Measurements from ENCODE around the gene SAP25. TPM values are rescaled to one million over a fixed set of nuclear protein-coding genes. Genes with fewer than 3 reads are reported as not detected.
A peak's percentile ranks its signal among the peaks of the same experiment; 100 is the strongest.

SAP25 gene
- total RNA-seq, 4 donors from 2014 or later, result 1.5 to 6.2 TPM; not detected in 2

GRCh38 chr7:100613412-100614175 lies 39.9 kb upstream of the SAP25 start:
- Histone ChIP-seq H3K27me3 (no peaks in the 10 kb centered on the region), H3K4me1 (peaks cover 8 to 12% of the 10 kb centered on the region in 2 donors), H3K9me3 (no peaks in the 10 kb centered on the region), H3K4me3 (replicated peaks in 1 of 3) (no peak overlapping the region), H3K36me3 (no peaks in the 10 kb centered on the region), H3K27ac (no peak overlapping the region)
- DNase-seq, result no peak
- intact Hi-C loops (cut with DNase I), result no loop called here
- 91 to 94% methylated on average over 13 of the region's 13 CpGs for WGBS, 2 donors
- TF ChIP-seq CTCF (IDR thresholded peaks at IDR 0.05) (no peak), POLR2A (IDR thresholded peaks at IDR 0.05) (no peak)

GRCh38 chr7:100612730-100613390 lies 39.2 kb upstream of the SAP25 start:
- Histone ChIP-seq H3K36me3 (no peaks in the 10 kb centered on the region), H3K9me3 (no peaks in the 10 kb centered on the region), H3K4me1 (peaks cover 8 to 12% of the 10 kb centered on the region in 2 donors), H3K4me3 (replicated peaks in 1 of 3) (peak overlapping the region; percentile 45 to 89 (median 77)), H3K27me3 (no peaks in the 10 kb centered on the region), H3K27ac (peak overlapping the region in 2 of 3 donors; percentile 80 to 97)
- TF ChIP-seq CTCF (IDR thresholded peaks at IDR 0.05) (no peak), POLR2A (IDR thresholded peaks at IDR 0.05) (no peak)
- WGBS, 2 donors, result 5 to 6% methylated on average over 12 of the region's 29 CpGs
- intact Hi-C loops (cut with DNase I), result no loop called here
- DNase-seq, result peak in 1 of 2 donors; percentile 6

GRCh38 chr7:100611983-100612729 lies 38.5 kb upstream of the SAP25 start, which contains the start of gene MOSPD3:
Gene MOSPD3, plus strand, starts transcription at chr7:100612540. Its CDS starts 252 bp downstream, at chr7:100612792.
- peak; percentile 98 for DNase-seq
- Histone ChIP-seq H3K27ac (peak within 1 kb of the TSS; percentile 80 to 97 (median 88)), H3K9me3 (no peaks in the 10 kb centered on the region), H3K36me3 (no peaks in the 10 kb centered on the region), H3K4me1 (peaks cover 8 to 12% of the 10 kb centered on the region in 2 donors), H3K27me3 (no peaks in the 10 kb centered on the region), H3K4me3 (replicated peaks in 1 of 3) (peak within 1 kb of the TSS; percentile 45 to 89 (median 77))
- intact Hi-C loops (cut with DNase I), result no loop called here
- peak in 3 of 6 experiments; percentile 21 to 32 (median 24) for TF ChIP-seq CTCF (IDR thresholded peaks at IDR 0.05)
- TF ChIP-seq POLR2A (IDR thresholded peaks at IDR 0.05), result peak in 1 of 2 donors; percentile 81
- 0% methylated on average over 15 to 52 of the region's 61 CpGs for WGBS, 2 donors

GRCh38 chr7:100609958-100610357 lies 36.3 kb upstream of the SAP25 start:
- intact Hi-C loops (cut with DNase I), result no loop called here

More at GRCh38 chr7:100609958-100610357, 36.3 kb upstream of the SAP25 start:
- WGBS, 2 donors, result 96 to 98% methylated on average over 5 of the region's 5 CpGs
- H3K9me3 ChIP-seq, result no peaks in the 10 kb centered on the region
- H3K4me1 ChIP-seq, result peaks cover 13 to 16% of the 10 kb centered on the region in 2 donors
- H3K4me3 ChIP-seq (replicated peaks in 1 of 3), result no peak overlapping the region
- TF ChIP-seq POLR2A (IDR thresholded peaks at IDR 0.05) (no peak), CTCF (IDR thresholded peaks at IDR 0.05) (no peak)
- no peaks in the 10 kb centered on the region for H3K27me3 ChIP-seq
- no peaks in the 10 kb centered on the region for H3K36me3 ChIP-seq
- H3K27ac ChIP-seq, result no peak overlapping the region
- no peak for DNase-seq
